ENCODE data around the gene TANGO2. TPM values are rescaled to one million over a fixed set of nuclear protein-coding genes. Genes with fewer than 3 reads are reported as not detected.
A peak's percentile ranks its signal among the peaks of the same experiment; 100 is the strongest.

The TANGO2 gene
- total and polyA plus RNA-seq, 3 experiments from 2014 or later: 27.3 to 48.6 (median 28.0) TPM

DNA sequence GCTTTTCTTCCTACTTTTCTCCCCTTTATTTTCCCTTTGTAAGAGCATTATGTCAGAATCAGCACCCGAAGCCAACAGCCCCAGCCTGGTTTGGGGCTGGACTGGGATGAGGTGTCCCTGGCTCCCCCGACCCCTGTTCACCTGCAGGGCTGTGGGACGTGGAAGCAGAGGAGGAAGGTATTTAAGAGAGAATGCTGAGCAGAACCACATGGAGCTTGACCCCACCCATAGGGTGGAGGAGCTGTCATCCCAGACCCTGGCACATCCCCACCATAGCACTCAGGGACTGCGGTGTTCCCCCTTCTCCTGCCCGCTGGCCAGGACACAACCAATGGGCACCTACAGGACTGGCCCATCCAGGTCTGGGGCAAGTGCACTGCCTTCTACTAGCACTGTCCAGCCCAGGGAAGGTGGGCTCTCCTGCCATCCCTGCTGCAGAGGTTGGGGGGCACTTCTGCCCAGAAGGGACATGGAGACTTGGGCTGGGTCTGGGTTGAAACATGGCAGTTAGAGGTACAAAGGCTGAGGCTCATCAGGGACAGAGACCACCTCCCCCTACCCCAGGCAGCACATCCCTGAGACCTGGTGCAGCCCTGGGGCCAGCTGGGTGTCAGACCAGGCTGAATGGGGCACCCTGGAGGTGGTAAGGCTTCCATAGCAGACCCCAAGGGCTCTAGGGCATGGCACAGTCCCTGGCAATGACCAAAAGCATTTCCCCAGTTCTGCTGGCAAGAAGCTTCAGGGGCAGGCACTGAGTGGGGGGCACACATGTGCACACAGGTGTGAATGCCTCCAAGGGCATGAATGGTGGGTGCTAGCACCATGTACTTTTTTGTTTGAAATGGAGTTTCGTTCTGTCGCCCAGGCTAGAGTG, 19.7 kb downstream of the TANGO2 start:
- Mint-ChIP-seq H3K27me3 (no peaks in the 10 kb centered on the region), H3K36me3 (peaks cover 0 to 67% (median 12%) of the 10 kb centered on the region in 3 donors), H3K4me3 (no peak overlapping the region), H3K27ac (peak overlapping the region in 1 of 8 donors; percentile 22), H3K9me3 (no peaks in the 10 kb centered on the region), H3K4me1 (peaks cover 4 to 17% (median 4%) of the 10 kb centered on the region in 3 donors)
- Histone ChIP-seq H3K9me3 (ENCODE audit: low read length) (no peaks in the 10 kb centered on the region), H3K4me1 (ENCODE audit: insufficient read depth, low read length) (no peaks in the 10 kb centered on the region), H3K36me3 (ENCODE audit: insufficient read depth, low read length) (peaks cover 24% of the 10 kb centered on the region), H3K27ac (ENCODE audit: low read depth, low read length) (no peak overlapping the region), H3K4me3 (ENCODE audit: low read length) (no peak overlapping the region), H3K27me3 (ENCODE audit: insufficient read depth, low read length, poor library complexity, severe bottlenecking) (no peaks in the 10 kb centered on the region)
- ChIA-PET POLR2A (no interaction called here), CTCF (no interaction called here)
- DNase-seq: no peak

DNA sequence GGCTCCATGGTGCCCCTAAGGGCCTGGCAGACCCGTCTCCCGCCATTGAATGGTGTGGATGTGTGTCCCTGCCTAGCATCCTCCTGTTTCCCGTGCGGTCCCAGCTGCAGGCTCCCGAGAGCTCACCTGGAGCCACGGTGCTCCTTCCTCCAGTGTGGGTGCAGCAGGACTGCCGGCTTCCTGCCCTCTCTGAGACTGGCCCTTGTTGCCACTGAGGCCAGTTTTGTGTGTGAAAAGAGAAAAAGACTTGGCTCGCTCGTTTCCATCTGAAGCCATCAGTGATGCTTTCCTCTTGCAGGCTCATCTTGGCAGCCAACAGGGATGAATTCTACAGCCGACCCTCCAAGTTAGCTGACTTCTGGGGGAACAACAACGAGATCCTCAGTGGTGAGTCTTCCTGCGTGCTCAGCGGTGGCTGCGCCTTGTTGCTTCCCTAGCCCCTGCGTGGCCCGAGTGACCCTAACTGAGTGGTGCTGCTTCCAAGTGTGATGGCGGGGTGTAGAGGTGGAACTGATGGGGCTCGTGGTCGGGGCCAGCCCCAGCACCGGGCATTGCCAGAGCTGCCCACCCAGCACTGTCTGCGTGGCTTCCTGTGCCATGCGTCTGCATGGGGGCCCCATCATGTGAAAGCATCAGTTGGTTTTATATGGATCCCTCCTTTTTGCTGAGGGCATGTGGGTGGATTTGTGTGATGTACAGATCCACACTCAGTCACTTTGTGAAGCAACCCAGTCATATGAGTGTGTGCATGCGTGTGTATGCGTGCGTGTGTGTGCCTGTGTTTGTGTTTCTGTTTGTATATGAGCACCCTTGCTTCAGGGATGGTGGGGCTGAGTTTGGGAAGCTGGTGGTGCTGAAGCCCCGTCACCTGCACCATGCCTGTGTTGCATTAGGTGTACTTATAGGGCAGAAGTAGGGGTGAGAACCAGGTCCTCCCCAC, 22.4 kb downstream of the TANGO2 start:
- H3K27me3 Mint-ChIP-seq: peaks cover 0 to 1% of the 10 kb centered on the region in 2 donors
- no peak overlapping the region for H3K4me3 Mint-ChIP-seq
- H3K36me3 Mint-ChIP-seq: peaks cover 8 to 65% (median 20%) of the 10 kb centered on the region in 3 donors
- Histone ChIP-seq H3K27me3 (ENCODE audit: insufficient read depth, low read length, poor library complexity, severe bottlenecking) (no peaks in the 10 kb centered on the region), H3K9me3 (ENCODE audit: low read length) (no peaks in the 10 kb centered on the region), H3K4me3 (ENCODE audit: low read length) (no peak overlapping the region), H3K36me3 (ENCODE audit: insufficient read depth, low read length) (peaks cover 17% of the 10 kb centered on the region), H3K27ac (ENCODE audit: low read depth, low read length) (no peak overlapping the region), H3K4me1 (ENCODE audit: insufficient read depth, low read length) (no peaks in the 10 kb centered on the region)
- POLR2A ChIA-PET: no interaction called here
- H3K27ac Mint-ChIP-seq: peak overlapping the region in 3 of 8 donors; percentile 8 to 80 (median 60)
- no peak for DNase-seq
- peaks cover 3 to 14% (median 4%) of the 10 kb centered on the region in 3 donors for H3K4me1 Mint-ChIP-seq
- CTCF ChIA-PET: no interaction called here
- no peaks in the 10 kb centered on the region for H3K9me3 Mint-ChIP-seq

DNA sequence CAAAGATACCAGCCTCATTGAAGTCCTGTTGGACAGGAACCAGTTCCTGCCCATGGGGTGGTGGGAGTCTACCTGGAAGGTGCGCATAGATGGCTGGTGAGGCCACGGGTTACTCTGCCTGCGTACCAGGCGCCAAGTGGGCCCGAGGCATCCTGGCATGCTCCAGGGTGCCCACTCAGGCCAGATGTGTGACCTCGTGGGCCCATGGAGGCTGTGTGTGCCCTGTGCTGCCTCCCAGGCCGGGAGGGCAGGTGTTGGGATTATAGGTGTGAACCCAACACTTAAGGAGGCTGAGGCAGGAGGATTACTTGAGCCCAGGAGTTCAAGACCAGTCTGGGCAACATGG, 23.1 kb downstream of the TANGO2 start:
- Histone ChIP-seq H3K36me3 (ENCODE audit: insufficient read depth, low read length) (peaks cover 17% of the 10 kb centered on the region), H3K27ac (ENCODE audit: low read depth, low read length) (no peak overlapping the region), H3K9me3 (ENCODE audit: low read length) (no peaks in the 10 kb centered on the region), H3K27me3 (ENCODE audit: insufficient read depth, low read length, poor library complexity, severe bottlenecking) (no peaks in the 10 kb centered on the region), H3K4me3 (ENCODE audit: low read length) (no peak overlapping the region), H3K4me1 (ENCODE audit: insufficient read depth, low read length) (no peaks in the 10 kb centered on the region)
- Mint-ChIP-seq H3K27me3 (peaks cover 0 to 1% of the 10 kb centered on the region in 2 donors), H3K36me3 (peaks cover 12 to 64% (median 21%) of the 10 kb centered on the region in 3 donors), H3K4me3 (no peak overlapping the region), H3K4me1 (peaks cover 3 to 15% (median 4%) of the 10 kb centered on the region in 3 donors), H3K9me3 (no peaks in the 10 kb centered on the region), H3K27ac (peak overlapping the region in 3 of 8 donors; percentile 8 to 60 (median 27))
- CTCF ChIA-PET: no interaction called here
- POLR2A ChIA-PET: no interaction called here
- DNase-seq: no peak

DNA sequence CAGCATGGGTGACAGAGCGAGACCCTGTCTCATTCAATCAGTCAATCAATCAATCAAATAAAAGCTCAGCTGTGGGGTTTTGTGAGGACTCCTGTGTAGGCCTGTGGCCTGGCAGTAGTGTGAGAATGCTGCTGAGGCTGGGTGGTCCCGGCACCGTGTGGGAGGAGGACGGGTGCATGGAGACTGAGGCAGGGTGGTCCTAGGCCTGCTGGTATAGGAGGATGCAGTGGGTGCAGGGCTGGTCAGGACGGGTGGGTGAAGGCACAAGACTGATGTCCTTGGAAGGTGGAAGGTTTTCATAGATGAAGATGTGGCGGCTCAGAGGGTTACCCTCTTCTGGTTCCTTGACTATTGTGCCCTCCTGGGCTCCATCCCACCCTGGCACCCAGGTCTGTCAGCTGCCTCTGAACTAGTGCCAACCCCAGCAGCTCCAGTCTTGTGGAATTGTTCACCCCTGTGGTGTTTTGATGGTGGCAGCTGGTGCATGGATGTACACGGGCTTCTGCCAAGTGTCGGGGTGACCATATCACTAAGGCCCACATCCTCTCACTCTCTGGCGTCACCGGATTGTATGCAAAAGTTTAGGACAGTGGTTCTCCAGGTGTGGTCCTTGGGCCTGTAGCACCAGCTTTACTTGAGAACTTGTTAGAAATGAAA, 23.7 kb downstream of the TANGO2 start:
- peaks cover 4 to 17% (median 4%) of the 10 kb centered on the region in 3 donors for H3K4me1 Mint-ChIP-seq
- no peaks in the 10 kb centered on the region for H3K9me3 ChIP-seq (ENCODE audit: low read length)
- H3K27ac ChIP-seq (ENCODE audit: low read depth, low read length): no peak overlapping the region
- peaks cover 14% of the 10 kb centered on the region for H3K36me3 ChIP-seq (ENCODE audit: insufficient read depth, low read length)
- no peaks in the 10 kb centered on the region for H3K9me3 Mint-ChIP-seq
- POLR2A ChIA-PET: interaction anchor here (0.7 kb wide), 1 partner anchor 11 kb away, joined by 8 read pairs; no protein-coding TSS in a partner anchor
- H3K4me3 Mint-ChIP-seq: no peak overlapping the region
- no peaks in the 10 kb centered on the region for H3K4me1 ChIP-seq (ENCODE audit: insufficient read depth, low read length)
- no peak overlapping the region for H3K4me3 ChIP-seq (ENCODE audit: low read length)
- H3K36me3 Mint-ChIP-seq: peaks cover 15 to 63% (median 22%) of the 10 kb centered on the region in 3 donors
- H3K27me3 ChIP-seq (ENCODE audit: insufficient read depth, low read length, poor library complexity, severe bottlenecking): no peaks in the 10 kb centered on the region
- H3K27ac Mint-ChIP-seq: peak overlapping the region in 4 of 8 donors; percentile 23 to 50 (median 46)
- H3K27me3 Mint-ChIP-seq: peaks cover 0 to 1% of the 10 kb centered on the region in 2 donors
- DNase-seq: no peak
- CTCF ChIA-PET: no interaction called here

DNA sequence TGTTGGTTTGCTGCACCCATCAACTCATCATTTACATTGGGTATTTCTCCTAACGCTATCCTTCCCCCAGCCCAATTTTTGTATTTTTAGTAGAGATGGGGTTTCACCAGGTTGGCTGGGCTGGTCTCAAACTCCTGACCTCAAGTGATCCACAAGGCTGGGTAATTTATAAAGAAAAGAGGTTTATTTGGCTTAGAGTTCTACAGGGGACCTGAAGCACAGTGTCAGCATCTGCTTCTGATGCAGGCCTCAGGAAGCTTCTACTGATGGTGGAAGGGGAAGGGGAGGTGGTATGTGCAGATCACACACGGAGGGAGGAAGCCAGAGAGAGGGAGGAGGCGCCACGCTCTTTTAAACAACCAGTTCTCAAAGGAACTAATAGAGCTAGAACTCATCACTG, 25.8 kb downstream of the TANGO2 start:
- no peak overlapping the region for H3K27ac ChIP-seq (ENCODE audit: low read depth, low read length)
- ChIA-PET CTCF (no interaction called here), POLR2A (interaction anchor here (1.0 kb wide), 1 partner anchor 197 kb away, joined by 7 read pairs; no protein-coding TSS in a partner anchor)
- H3K27me3 ChIP-seq (ENCODE audit: insufficient read depth, low read length, poor library complexity, severe bottlenecking): no peaks in the 10 kb centered on the region
- Mint-ChIP-seq H3K4me1 (peaks cover 3 to 17% (median 4%) of the 10 kb centered on the region in 3 donors), H3K27ac (peak overlapping the region in 3 of 8 donors; percentile 17 to 66 (median 23)), H3K9me3 (no peaks in the 10 kb centered on the region), H3K36me3 (peaks cover 15 to 55% (median 24%) of the 10 kb centered on the region in 3 donors), H3K4me3 (no peak overlapping the region), H3K27me3 (peaks cover 0 to 1% of the 10 kb centered on the region in 2 donors)
- H3K36me3 ChIP-seq (ENCODE audit: insufficient read depth, low read length): peaks cover 9% of the 10 kb centered on the region
- no peaks in the 10 kb centered on the region for H3K4me1 ChIP-seq (ENCODE audit: insufficient read depth, low read length)
- DNase-seq: no peak
- H3K9me3 ChIP-seq (ENCODE audit: low read length): no peaks in the 10 kb centered on the region
- H3K4me3 ChIP-seq (ENCODE audit: low read length): no peak overlapping the region

DNA sequence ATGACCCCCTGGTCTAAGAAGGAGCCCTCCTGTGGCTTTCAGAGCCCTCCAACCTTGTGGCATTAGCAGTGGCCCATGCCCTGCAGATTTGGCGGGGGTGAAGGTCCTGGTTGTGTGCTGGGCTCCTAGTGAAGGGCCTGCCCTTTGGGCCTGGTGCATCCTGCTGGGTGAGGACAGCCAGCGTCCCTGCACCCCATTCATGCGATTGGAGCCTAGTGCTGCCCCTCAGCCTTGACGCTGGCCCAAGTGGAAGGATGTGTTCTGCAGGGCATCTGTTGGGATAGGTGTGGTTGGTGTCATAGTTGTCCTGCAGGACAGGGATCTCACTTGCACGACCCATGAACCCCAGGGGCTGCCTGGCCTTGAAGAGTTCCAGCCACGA, 31.0 kb downstream of the TANGO2 start:
- Histone ChIP-seq H3K4me3 (ENCODE audit: low read length) (no peak overlapping the region), H3K9me3 (ENCODE audit: low read length) (no peaks in the 10 kb centered on the region), H3K36me3 (ENCODE audit: insufficient read depth, low read length) (peaks cover 16% of the 10 kb centered on the region), H3K4me1 (ENCODE audit: insufficient read depth, low read length) (no peaks in the 10 kb centered on the region), H3K27ac (ENCODE audit: low read depth, low read length) (no peak overlapping the region), H3K27me3 (ENCODE audit: insufficient read depth, low read length, poor library complexity, severe bottlenecking) (no peaks in the 10 kb centered on the region)
- no peaks in the 10 kb centered on the region for H3K27me3 Mint-ChIP-seq
- H3K27ac Mint-ChIP-seq: no peak overlapping the region
- no peak overlapping the region for H3K4me3 Mint-ChIP-seq
- ChIA-PET POLR2A (no interaction called here), CTCF (no interaction called here)
- H3K4me1 Mint-ChIP-seq: peaks cover under 1 to 3% (median 1%) of the 10 kb centered on the region in 3 donors
- no peak for DNase-seq
- peaks cover 12 to 72% (median 13%) of the 10 kb centered on the region in 3 donors for H3K36me3 Mint-ChIP-seq
- no peaks in the 10 kb centered on the region for H3K9me3 Mint-ChIP-seq

DNA sequence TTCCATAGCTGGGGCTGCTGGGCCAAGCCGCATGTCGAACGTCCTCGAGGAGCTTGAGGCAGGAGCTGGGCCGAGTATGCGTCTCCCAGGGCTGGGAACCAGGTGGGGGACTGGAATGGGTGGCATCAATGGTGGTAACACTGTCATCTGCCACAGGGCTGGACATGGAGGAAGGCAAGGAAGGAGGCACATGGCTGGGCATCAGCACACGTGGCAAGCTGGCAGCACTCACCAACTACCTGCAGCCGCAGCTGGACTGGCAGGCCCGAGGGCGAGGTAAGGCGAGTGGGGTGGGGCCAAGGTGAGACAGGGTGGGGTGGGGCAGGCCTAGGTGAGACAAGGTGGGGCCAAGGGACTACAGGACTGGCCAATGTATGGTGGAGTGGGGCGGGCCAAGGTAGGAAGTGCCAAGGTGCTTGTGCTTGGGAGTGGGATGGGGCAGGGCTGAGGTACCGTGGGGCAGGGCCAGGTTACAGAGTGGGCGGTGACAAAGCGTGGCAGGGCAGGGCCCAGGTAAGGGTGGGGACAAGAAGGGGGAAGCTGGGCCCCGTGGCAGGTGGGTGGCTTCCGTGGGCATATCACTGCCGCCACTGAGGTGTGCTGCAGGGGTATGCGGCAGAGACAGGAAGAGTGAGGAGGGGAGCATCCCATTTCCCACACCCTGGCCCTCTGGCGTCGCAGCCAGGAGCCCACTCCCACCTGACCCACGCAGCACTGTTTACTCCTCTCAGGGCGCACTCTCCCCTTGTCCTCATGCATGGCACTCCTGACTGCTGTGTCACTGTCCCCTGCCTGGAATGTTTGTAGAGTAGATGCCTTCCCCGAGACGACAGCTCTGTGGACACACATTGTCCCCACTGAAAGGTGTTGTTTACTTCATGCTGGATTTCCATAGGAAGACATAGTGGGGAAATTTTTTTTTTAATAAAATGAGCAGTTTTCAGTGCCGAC, 31.7 kb downstream of the TANGO2 start:
- Mint-ChIP-seq H3K4me3 (peak overlapping the region in 1 of 7 donors; percentile 23), H3K27ac (no peak overlapping the region), H3K36me3 (peaks cover 12 to 72% (median 12%) of the 10 kb centered on the region in 3 donors), H3K4me1 (peaks cover 0 to 3% (median 1%) of the 10 kb centered on the region in 3 donors), H3K27me3 (no peaks in the 10 kb centered on the region), H3K9me3 (no peaks in the 10 kb centered on the region)
- POLR2A ChIA-PET: no interaction called here
- no peaks in the 10 kb centered on the region for H3K9me3 ChIP-seq (ENCODE audit: low read length)
- H3K27me3 ChIP-seq (ENCODE audit: insufficient read depth, low read length, poor library complexity, severe bottlenecking): no peaks in the 10 kb centered on the region
- CTCF ChIA-PET: no interaction called here
- no peaks in the 10 kb centered on the region for H3K4me1 ChIP-seq (ENCODE audit: insufficient read depth, low read length)
- no peak overlapping the region for H3K4me3 ChIP-seq (ENCODE audit: low read length)
- H3K27ac ChIP-seq (ENCODE audit: low read depth, low read length): no peak overlapping the region
- peaks cover 16% of the 10 kb centered on the region for H3K36me3 ChIP-seq (ENCODE audit: insufficient read depth, low read length)
- no peak for DNase-seq

Measured in CD8-positive, alpha-beta memory T cell (primary cell).